Lower leg skin (tissue), 3 donors: ENCODE data around the gene PIGR.

Experiments used
- POLR2A ChIP-seq, 2 donors: fragments of 450-650 bp; IDR thresholded peaks; one replicate each; pipeline ENCODE4 v1.6.1; 2016 to 2017; ENCODE audit warnings: antibody characterized with exemption in 2 of 2, mild to moderate bottlenecking in 1 of 2, moderate library complexity in 1 of 2
- TF ChIP-seq, protein P1 (sequence below), 3 donors: fragments of 450-650 bp; IDR thresholded peaks; one replicate each; pipeline ENCODE4 v1.5.1; 2016; ENCODE audit warnings: antibody characterized with exemption in 3 of 3, mild to moderate bottlenecking in 3 of 3, moderate library complexity in 2 of 3

DNA sequence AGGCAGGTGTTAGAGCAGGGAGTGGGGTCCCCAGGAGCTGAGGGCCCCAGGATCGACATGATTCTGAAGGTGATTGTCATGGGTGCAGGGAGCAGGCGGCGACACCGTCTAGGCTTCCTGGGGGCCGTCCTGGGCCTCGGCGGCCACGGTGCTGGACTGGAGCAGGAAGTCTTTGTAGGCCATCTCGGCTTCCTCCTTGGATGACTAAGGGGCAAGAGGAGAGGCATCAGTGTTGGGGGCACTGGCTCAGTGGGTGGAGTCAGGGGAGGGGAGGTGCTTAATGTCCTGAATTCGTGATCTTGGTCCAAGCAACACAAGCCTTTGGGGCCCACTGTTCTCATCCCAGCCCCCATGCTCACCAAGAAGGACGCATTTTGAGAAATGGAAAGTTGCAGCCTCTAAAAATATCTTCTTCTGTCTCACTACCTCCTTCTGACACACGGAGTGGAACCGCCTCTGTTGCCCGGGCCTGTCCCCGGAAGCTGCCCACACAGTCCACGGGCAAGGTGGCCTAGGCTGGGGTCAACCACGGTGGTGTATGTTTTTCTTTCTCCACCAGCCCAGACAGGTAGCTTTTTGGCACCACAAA lies 16.0 kb downstream of the PIGR start:
- TF ChIP-seq, protein P1, sequence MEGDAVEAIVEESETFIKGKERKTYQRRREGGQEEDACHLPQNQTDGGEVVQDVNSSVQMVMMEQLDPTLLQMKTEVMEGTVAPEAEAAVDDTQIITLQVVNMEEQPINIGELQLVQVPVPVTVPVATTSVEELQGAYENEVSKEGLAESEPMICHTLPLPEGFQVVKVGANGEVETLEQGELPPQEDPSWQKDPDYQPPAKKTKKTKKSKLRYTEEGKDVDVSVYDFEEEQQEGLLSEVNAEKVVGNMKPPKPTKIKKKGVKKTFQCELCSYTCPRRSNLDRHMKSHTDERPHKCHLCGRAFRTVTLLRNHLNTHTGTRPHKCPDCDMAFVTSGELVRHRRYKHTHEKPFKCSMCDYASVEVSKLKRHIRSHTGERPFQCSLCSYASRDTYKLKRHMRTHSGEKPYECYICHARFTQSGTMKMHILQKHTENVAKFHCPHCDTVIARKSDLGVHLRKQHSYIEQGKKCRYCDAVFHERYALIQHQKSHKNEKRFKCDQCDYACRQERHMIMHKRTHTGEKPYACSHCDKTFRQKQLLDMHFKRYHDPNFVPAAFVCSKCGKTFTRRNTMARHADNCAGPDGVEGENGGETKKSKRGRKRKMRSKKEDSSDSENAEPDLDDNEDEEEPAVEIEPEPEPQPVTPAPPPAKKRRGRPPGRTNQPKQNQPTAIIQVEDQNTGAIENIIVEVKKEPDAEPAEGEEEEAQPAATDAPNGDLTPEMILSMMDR (IDR thresholded peaks at IDR 0.05) = no peak
- no peak for TF ChIP-seq POLR2A (IDR thresholded peaks at IDR 0.05)
